Nucleus accumbens (tissue), 56 donors: ENCODE data around the gene ANKRD16.

Experiments used
- DNase-seq, 56 donors: peaks; one replicate each; lab custom pipeline; 2025; lab: John Stamatoyannopoulos, UW

ANKRD16 gene

GRCh38 chr10:5813091-5813340, 76.7 kb downstream of the ANKRD16 start:
- peak in 1 of 56 donors; percentile 76 for DNase-seq

- DNase-seq = peak in 40 of 56 donors; percentile 9 to 75 (median 48)
These were observed 77.2 kb downstream of the ANKRD16 start for GRCh38 chr10:5812283-5813090.
